ENCODE measurements around the gene CFAP46. TPM values are rescaled to one million over a fixed set of nuclear protein-coding genes. Genes with fewer than 3 reads are reported as not detected.

CFAP46 gene
- polyA plus RNA-seq, 1 donor from 2014 or later, result 2.6 TPM

DNA sequence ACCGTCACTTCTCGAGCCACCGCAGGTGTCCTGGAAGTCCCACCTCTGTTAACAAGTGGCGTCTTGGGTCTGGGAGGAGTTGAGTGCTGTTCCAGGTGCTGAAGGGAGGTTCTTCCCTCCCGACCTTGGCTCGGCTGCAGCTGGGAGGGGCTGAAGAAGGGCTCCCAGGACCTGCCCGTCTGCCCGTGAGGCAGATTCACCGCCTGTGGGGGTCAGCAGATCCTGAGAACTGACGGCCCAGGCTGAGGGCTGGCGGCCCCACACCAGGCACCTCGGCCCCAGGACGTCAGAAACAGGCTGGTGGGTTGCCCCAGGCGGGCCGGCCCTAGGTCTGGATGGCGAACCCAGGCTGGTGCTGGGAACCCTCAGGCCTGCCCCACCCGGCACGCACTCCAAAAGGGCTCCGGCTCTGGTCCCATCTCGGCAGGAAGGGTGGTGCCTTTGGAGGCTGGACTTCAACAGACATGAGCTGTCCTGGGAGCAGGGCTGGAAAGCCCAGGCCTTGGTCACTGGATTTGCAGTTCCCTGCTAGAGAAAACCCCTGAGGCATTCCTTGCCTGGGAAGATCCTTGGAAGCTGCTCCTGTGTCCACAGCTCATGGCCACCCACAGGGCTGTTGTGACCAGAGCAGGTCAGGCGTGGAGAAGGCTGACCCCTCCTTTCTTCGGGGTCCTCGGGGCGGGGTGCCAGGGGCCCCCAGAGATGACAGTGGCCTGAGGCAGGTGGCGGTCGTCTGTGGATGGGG is 42.6 kb upstream of the CFAP46 start:
- H3K27me3 ChIP-seq (ENCODE audit: insufficient read depth, low read depth, low read length), result no peaks in the 10 kb centered on the region
- H3K27ac ChIP-seq (ENCODE audit: low read length), result no peak overlapping the region
- no peak overlapping the region for H3K4me3 ChIP-seq (ENCODE audit: low read length)
- no peak overlapping the region for H2AFZ ChIP-seq (ENCODE audit: low read depth, low read length)
- no peak for TF ChIP-seq POLR2AphosphoS5 (IDR thresholded peaks at IDR 0.05)
- TF ChIP-seq TAF1 (IDR thresholded peaks at IDR 0.05; ENCODE audit: low read depth), result no peak
- no peak for TF ChIP-seq RAD21 (conservative IDR thresholded peaks at IDR 0.05)
- TF ChIP-seq MXI1 (conservative IDR thresholded peaks at IDR 0.05; ENCODE audit: poor library complexity, severe bottlenecking), result no peak
- TF ChIP-seq SMC3 (conservative IDR thresholded peaks at IDR 0.05; ENCODE audit: poor library complexity), result no peak
- TF ChIP-seq, protein P1, sequence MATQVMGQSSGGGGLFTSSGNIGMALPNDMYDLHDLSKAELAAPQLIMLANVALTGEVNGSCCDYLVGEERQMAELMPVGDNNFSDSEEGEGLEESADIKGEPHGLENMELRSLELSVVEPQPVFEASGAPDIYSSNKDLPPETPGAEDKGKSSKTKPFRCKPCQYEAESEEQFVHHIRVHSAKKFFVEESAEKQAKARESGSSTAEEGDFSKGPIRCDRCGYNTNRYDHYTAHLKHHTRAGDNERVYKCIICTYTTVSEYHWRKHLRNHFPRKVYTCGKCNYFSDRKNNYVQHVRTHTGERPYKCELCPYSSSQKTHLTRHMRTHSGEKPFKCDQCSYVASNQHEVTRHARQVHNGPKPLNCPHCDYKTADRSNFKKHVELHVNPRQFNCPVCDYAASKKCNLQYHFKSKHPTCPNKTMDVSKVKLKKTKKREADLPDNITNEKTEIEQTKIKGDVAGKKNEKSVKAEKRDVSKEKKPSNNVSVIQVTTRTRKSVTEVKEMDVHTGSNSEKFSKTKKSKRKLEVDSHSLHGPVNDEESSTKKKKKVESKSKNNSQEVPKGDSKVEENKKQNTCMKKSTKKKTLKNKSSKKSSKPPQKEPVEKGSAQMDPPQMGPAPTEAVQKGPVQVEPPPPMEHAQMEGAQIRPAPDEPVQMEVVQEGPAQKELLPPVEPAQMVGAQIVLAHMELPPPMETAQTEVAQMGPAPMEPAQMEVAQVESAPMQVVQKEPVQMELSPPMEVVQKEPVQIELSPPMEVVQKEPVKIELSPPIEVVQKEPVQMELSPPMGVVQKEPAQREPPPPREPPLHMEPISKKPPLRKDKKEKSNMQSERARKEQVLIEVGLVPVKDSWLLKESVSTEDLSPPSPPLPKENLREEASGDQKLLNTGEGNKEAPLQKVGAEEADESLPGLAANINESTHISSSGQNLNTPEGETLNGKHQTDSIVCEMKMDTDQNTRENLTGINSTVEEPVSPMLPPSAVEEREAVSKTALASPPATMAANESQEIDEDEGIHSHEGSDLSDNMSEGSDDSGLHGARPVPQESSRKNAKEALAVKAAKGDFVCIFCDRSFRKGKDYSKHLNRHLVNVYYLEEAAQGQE (IDR thresholded peaks at IDR 0.05; ENCODE audit: borderline replicate concordance), result no peak
- TF ChIP-seq EP300 (conservative IDR thresholded peaks at IDR 0.05; ENCODE audit: poor library complexity, severe bottlenecking), result no peak
- no peak for TF ChIP-seq EZH2 (IDR thresholded peaks at IDR 0.05; ENCODE audit: borderline replicate concordance, insufficient read depth, low read length, poor library complexity, severe bottlenecking)
- TF ChIP-seq, protein P2, sequence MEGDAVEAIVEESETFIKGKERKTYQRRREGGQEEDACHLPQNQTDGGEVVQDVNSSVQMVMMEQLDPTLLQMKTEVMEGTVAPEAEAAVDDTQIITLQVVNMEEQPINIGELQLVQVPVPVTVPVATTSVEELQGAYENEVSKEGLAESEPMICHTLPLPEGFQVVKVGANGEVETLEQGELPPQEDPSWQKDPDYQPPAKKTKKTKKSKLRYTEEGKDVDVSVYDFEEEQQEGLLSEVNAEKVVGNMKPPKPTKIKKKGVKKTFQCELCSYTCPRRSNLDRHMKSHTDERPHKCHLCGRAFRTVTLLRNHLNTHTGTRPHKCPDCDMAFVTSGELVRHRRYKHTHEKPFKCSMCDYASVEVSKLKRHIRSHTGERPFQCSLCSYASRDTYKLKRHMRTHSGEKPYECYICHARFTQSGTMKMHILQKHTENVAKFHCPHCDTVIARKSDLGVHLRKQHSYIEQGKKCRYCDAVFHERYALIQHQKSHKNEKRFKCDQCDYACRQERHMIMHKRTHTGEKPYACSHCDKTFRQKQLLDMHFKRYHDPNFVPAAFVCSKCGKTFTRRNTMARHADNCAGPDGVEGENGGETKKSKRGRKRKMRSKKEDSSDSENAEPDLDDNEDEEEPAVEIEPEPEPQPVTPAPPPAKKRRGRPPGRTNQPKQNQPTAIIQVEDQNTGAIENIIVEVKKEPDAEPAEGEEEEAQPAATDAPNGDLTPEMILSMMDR (IDR thresholded peaks at IDR 0.05; ENCODE audit: poor library complexity, severe bottlenecking), result no peak
- H3K4me2 ChIP-seq (ENCODE audit: low read length), result no peak overlapping the region
- no peaks in the 10 kb centered on the region for H3K79me2 ChIP-seq (replicated peaks; ENCODE audit: insufficient read depth, low read length)
- H4K20me1 ChIP-seq (ENCODE audit: insufficient read depth), result no peaks in the 10 kb centered on the region
- H3K9ac ChIP-seq (ENCODE audit: low read length), result no peak overlapping the region
- no peaks in the 10 kb centered on the region for H3F3A ChIP-seq (ENCODE audit: insufficient read depth, low read length, poor library complexity, severe bottlenecking)
- H3K9me3 ChIP-seq (ENCODE audit: low read length), result no peaks in the 10 kb centered on the region
- H3K9me2 ChIP-seq (ENCODE audit: insufficient read depth, low read length), result no peaks in the 10 kb centered on the region
- no peaks in the 10 kb centered on the region for H3K36me3 ChIP-seq (ENCODE audit: insufficient read depth, low read length)

DNA sequence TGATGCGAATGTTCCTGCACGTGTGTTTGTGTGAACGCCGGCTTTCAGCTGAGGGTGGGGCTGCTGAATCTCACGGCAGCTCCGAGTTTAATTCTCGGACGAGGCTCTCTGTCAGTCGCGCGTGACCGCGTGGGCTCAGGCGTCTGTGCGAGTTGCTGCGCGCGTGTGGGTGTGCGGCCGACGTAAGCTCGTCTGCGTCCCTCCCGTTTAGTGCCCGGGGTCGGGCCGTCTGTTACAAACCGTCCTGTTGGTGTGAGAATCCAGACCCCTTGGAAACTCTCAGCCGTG is 41.6 kb upstream of the CFAP46 start:
- TF ChIP-seq MXI1 (conservative IDR thresholded peaks at IDR 0.05; ENCODE audit: poor library complexity, severe bottlenecking), result no peak
- TF ChIP-seq, protein P2 (IDR thresholded peaks at IDR 0.05; ENCODE audit: poor library complexity, severe bottlenecking), result no peak
- no peak for TF ChIP-seq EZH2 (IDR thresholded peaks at IDR 0.05; ENCODE audit: borderline replicate concordance, insufficient read depth, low read length, poor library complexity, severe bottlenecking)
- TF ChIP-seq EP300 (conservative IDR thresholded peaks at IDR 0.05; ENCODE audit: poor library complexity, severe bottlenecking), result no peak
- TF ChIP-seq TAF1 (IDR thresholded peaks at IDR 0.05; ENCODE audit: low read depth), result no peak
- TF ChIP-seq, protein P1 (IDR thresholded peaks at IDR 0.05; ENCODE audit: borderline replicate concordance), result no peak
- TF ChIP-seq POLR2AphosphoS5 (IDR thresholded peaks at IDR 0.05), result no peak
- no peak for TF ChIP-seq RAD21 (conservative IDR thresholded peaks at IDR 0.05)
- TF ChIP-seq SMC3 (conservative IDR thresholded peaks at IDR 0.05; ENCODE audit: poor library complexity), result no peak
- H3F3A ChIP-seq (ENCODE audit: insufficient read depth, low read length, poor library complexity, severe bottlenecking), result no peaks in the 10 kb centered on the region
- no peak overlapping the region for H2AFZ ChIP-seq (ENCODE audit: low read depth, low read length)
- H3K9ac ChIP-seq (ENCODE audit: low read length), result no peak overlapping the region
- H3K27me3 ChIP-seq (ENCODE audit: insufficient read depth, low read depth, low read length), result no peaks in the 10 kb centered on the region
- H3K4me3 ChIP-seq (ENCODE audit: low read length), result no peak overlapping the region
- no peaks in the 10 kb centered on the region for H3K36me3 ChIP-seq (ENCODE audit: insufficient read depth, low read length)
- no peaks in the 10 kb centered on the region for H3K79me2 ChIP-seq (replicated peaks; ENCODE audit: insufficient read depth, low read length)
- H4K20me1 ChIP-seq (ENCODE audit: insufficient read depth), result no peaks in the 10 kb centered on the region
- no peak overlapping the region for H3K4me2 ChIP-seq (ENCODE audit: low read length)
- H3K9me3 ChIP-seq (ENCODE audit: low read length), result no peaks in the 10 kb centered on the region
- no peak overlapping the region for H3K27ac ChIP-seq (ENCODE audit: low read length)
- no peaks in the 10 kb centered on the region for H3K9me2 ChIP-seq (ENCODE audit: insufficient read depth, low read length)

Measured in neural cell (in vitro differentiated cells).